ENCODE measurements around the gene TAF1. TPM values are rescaled to one million over a fixed set of nuclear protein-coding genes. Genes with fewer than 3 reads are reported as not detected.

TAF1 gene
- total RNA-seq, 1 donor from 2014 or later, result 33.9 TPM

- Mint-ChIP-seq H3K27ac (ENCODE audit: unreplicated experiment) (no peak overlapping the region), H3K4me1 (ENCODE audit: unreplicated experiment) (no peaks in the 10 kb centered on the region), H3K36me3 (ENCODE audit: unreplicated experiment) (peaks cover 22% of the 10 kb centered on the region), H3K9me3 (ENCODE audit: unreplicated experiment) (no peaks in the 10 kb centered on the region), H3K27me3 (ENCODE audit: unreplicated experiment) (no peaks in the 10 kb centered on the region), H3K4me3 (ENCODE audit: unreplicated experiment) (no peak overlapping the region)
- no peak for TF ChIP-seq CTCF (IDR thresholded peaks at IDR 0.05)
- DNase-seq (ENCODE audit: extremely low spot score, unreplicated experiment), result no peak
These were observed 86.9 kb downstream of the TAF1 start for GRCh38 chrX:71453056-71453455.

DNA sequence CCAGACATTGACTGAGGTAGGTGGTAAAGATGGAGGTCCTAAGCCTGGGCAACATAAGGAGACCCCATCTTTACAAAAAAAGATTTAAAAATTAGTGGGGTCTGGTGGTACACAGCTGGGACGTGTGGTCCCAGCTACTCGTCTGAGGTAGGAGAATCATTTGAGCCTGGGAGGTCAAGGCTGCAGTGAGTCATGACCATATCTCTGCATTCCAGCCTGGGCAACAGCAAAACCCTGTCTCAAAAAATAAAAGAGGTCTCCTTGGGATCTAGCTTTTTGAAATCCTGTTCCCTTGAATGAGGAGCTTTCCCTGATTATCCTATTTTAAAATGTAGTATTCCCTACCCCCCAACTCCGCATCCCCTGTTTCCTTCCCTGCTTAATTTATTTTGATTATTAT lies 88.1 kb downstream of the TAF1 start:
- Mint-ChIP-seq H3K36me3 (ENCODE audit: unreplicated experiment) (peaks cover 26% of the 10 kb centered on the region), H3K9me3 (ENCODE audit: unreplicated experiment) (no peaks in the 10 kb centered on the region), H3K4me3 (ENCODE audit: unreplicated experiment) (no peak overlapping the region), H3K27ac (ENCODE audit: unreplicated experiment) (no peak overlapping the region), H3K4me1 (ENCODE audit: unreplicated experiment) (no peaks in the 10 kb centered on the region), H3K27me3 (ENCODE audit: unreplicated experiment) (no peaks in the 10 kb centered on the region)
- no peak for DNase-seq (ENCODE audit: extremely low spot score, unreplicated experiment)
- TF ChIP-seq CTCF (IDR thresholded peaks at IDR 0.05), result no peak

GRCh38 chrX:71458866-71459265 lies 92.7 kb downstream of the TAF1 start:
- Mint-ChIP-seq H3K36me3 (ENCODE audit: unreplicated experiment) (peaks cover 45% of the 10 kb centered on the region), H3K27me3 (ENCODE audit: unreplicated experiment) (no peaks in the 10 kb centered on the region), H3K9me3 (ENCODE audit: unreplicated experiment) (peaks cover 5% of the 10 kb centered on the region), H3K27ac (ENCODE audit: unreplicated experiment) (no peak overlapping the region), H3K4me3 (ENCODE audit: unreplicated experiment) (no peak overlapping the region), H3K4me1 (ENCODE audit: unreplicated experiment) (no peaks in the 10 kb centered on the region)
- no peak for TF ChIP-seq CTCF (IDR thresholded peaks at IDR 0.05)
- DNase-seq (ENCODE audit: extremely low spot score, unreplicated experiment), result no peak

DNA sequence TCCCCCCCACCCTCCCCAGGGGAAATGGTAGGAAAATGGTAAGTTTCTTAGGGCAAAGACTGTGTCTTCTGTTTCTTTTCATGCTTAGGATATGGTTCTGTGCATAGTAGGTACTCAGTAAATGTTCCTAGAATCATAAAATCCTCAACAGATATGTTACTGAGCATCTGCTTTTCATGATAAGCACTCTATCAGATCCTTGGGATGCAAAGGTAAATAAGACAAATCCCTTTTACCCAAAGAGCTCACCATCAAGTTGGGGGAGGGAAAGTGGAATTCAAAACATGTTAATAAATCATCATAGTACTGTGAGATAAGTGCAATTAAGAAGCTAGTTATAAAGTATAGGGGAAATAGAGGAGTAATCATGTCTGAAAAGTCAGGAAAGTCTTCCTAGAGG lies 98.8 kb downstream of the TAF1 start:
- peaks cover 5% of the 10 kb centered on the region for H3K9me3 Mint-ChIP-seq (ENCODE audit: unreplicated experiment)

GRCh38 chrX:71466979-71467523 lies 100.9 kb downstream of the TAF1 start:
- TF ChIP-seq CTCF (IDR thresholded peaks at IDR 0.05), result no peak
- Mint-ChIP-seq H3K36me3 (ENCODE audit: unreplicated experiment) (peaks cover 19% of the 10 kb centered on the region), H3K4me3 (ENCODE audit: unreplicated experiment) (no peak overlapping the region), H3K4me1 (ENCODE audit: unreplicated experiment) (no peaks in the 10 kb centered on the region), H3K9me3 (ENCODE audit: unreplicated experiment) (peaks cover 5% of the 10 kb centered on the region), H3K27me3 (ENCODE audit: unreplicated experiment) (no peaks in the 10 kb centered on the region), H3K27ac (ENCODE audit: unreplicated experiment) (no peak overlapping the region)
- no peak for DNase-seq (ENCODE audit: extremely low spot score, unreplicated experiment)

More for the DNA sequence above, 98.8 kb downstream of the TAF1 start:
- Mint-ChIP-seq H3K4me1 (ENCODE audit: unreplicated experiment) (no peaks in the 10 kb centered on the region), H3K36me3 (ENCODE audit: unreplicated experiment) (peaks cover 27% of the 10 kb centered on the region), H3K27ac (ENCODE audit: unreplicated experiment) (no peak overlapping the region), H3K4me3 (ENCODE audit: unreplicated experiment) (no peak overlapping the region), H3K27me3 (ENCODE audit: unreplicated experiment) (no peaks in the 10 kb centered on the region)
- DNase-seq (ENCODE audit: extremely low spot score, unreplicated experiment), result no peak
- no peak for TF ChIP-seq CTCF (IDR thresholded peaks at IDR 0.05)

All from osteocyte (in vitro differentiated cells).